NCI-H526 (cell line): ENCODE results near the gene PARL.
"Not testable (repeated sequence)": the region's sequence is repeated elsewhere in the genome, so short reads cannot be mapped to it uniquely, and the experiment has no call there.

Source experiments
- DNase-seq, 2 experiments: peaks; one replicate each; lab custom pipeline; 2025; lab: John Stamatoyannopoulos, UW

PARL gene

DNA sequence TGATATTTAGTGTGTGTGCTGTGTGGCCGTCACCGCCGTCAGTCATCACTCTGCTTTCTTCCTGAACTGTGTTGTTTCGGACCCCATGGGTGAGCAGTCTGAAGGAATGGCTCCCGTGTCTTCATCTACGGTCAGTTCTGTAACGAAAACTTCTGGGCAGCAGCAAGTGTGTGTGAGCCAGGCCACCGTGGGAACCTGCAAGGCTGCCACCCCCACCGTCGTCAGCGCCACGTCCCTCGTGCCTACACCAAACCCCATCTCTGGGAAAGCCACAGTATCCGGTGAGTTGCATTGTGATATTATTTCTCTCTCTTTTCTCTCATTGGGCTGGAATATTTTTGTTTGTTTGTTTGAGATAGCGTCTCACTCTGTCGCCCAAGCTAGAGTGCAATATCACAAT, 94.0 kb downstream of the PARL start:
- no peak for DNase-seq

GRCh38 chr3:183789826-183790225, 94.9 kb downstream of the PARL start:
- no peak for DNase-seq

DNA sequence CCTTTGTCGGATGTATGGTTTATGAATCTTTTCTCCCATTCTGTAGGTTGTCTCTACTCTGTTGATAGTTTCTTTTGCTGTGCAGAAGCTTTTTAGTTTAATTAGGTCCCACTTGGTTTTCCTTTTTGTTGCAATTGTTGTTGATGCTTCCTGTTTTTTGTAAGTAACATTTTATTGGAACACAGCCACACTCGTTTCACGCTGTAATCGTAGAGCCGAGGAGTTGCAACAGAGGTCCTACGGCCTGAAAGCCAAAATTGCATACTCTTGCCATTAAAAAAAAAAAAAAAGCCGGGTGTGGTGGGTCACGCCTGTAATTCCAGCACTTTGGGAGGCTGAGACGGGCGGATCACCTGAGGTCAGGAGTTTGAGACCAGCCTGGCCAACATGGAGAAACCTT, 100.2 kb downstream of the PARL start:
- not testable (repeated sequence) for DNase-seq

DNA sequence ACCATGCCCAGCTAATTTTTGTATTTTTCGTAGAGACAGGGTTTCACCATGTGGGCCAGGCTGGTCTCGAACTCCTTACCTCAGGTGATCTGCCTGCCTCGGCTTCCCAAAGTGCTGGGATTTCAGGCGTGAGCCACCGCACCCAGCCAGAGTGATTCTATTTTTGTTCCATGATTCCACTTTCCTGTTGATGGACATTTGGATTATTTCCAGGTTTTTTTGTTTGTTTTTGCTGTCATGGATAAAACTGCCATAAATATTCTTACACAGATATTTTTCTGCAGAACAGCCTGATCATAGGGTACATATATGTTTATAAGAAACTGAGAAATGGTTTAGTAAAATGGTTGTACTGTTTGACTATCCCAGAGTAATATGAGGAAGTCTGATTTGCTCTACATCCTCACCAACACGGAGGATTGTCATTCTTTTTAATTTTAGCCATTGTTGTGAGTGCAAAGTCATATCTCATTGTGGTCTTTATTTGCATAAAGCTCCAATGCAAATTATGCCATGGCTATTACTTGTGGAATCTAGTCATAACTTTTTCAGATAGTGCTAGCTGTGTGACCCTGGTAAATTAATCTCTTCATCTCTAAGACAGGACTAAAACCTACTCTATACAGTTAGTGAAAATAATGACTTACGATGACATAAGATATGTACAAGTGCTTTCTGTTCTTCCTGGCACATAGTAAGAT, 102.0 kb downstream of the PARL start:
- DNase-seq = peak; percentile 32 to 52

DNA sequence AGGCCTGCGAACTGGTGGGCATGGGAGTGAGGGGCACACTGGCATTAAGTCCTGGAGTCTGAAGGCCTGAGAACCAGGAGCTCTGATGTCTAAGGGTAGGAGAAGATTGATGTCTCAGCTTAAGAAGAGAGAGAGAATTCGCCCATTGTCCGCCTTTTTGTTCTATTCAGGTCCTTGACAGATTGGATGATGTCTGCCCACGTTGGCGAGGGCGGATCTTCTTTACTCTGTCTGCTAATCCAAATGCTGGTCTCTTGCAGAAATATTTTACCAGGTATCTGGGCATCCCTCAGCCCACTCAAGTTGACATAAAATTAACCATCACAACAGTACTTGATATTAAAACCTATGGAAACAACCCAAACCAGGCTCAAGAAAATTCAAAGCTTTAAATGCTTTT, 103.4 kb downstream of the PARL start:
- no peak for DNase-seq

- DNase-seq = no peak
These were observed 104.7 kb downstream of the PARL start for GRCh38 chr3:183779896-183780465.
